HL-60/S4 (cell line): ENCODE results near the gene DNAJC5G.
"Not testable (repeated sequence)": the region's sequence is repeated elsewhere in the genome, so short reads cannot be mapped to it uniquely, and the experiment has no call there.

Source experiments
- in situ Hi-C: fragments of 300-500 bp; cut with MboI; formaldehyde crosslinking; loops from 2 replicates; pipeline ENCODE4 v1.14.3; 2022; ENCODE audit warnings: low sequenced_read_pairs

The DNAJC5G gene

GRCh38 chr2:27251766-27252165, 23.5 kb upstream of the DNAJC5G start:
- in situ Hi-C loops = no loop called here

- in situ Hi-C loops = no loop called here
Measured at GRCh38 chr2:27255187-27255586, 20.0 kb upstream of the DNAJC5G start.

- in situ Hi-C loops = no loop called here
Measured at GRCh38 chr2:27255660-27256059, 19.6 kb upstream of the DNAJC5G start.

GRCh38 chr2:27256855-27257454, 18.3 kb upstream of the DNAJC5G start:
- in situ Hi-C loops = no loop called here

GRCh38 chr2:27258051-27258450, 17.2 kb upstream of the DNAJC5G start:
- in situ Hi-C loops = no loop called here

GRCh38 chr2:27261241-27261925, 13.8 kb upstream of the DNAJC5G start:
- in situ Hi-C loops = no loop called here

GRCh38 chr2:27261926-27262298, 13.3 kb upstream of the DNAJC5G start:
- in situ Hi-C loops = no loop called here

- in situ Hi-C loops = no loop called here
Measured at GRCh38 chr2:27262379-27263286, 12.6 kb upstream of the DNAJC5G start, which contains the start of gene SLC30A3. Gene SLC30A3, minus strand, starts transcription at chr2:27263047. Its CDS starts 141 bp downstream, at chr2:27262906.

- in situ Hi-C loops = no loop called here
Measured at GRCh38 chr2:27263287-27264252, 11.7 kb upstream of the DNAJC5G start.

- in situ Hi-C loops = no loop called here
Measured at GRCh38 chr2:27264253-27264752, 10.9 kb upstream of the DNAJC5G start.

- in situ Hi-C loops = no loop called here
Measured at GRCh38 chr2:27264753-27265535, 10.3 kb upstream of the DNAJC5G start.

- in situ Hi-C loops = no loop called here
Measured at GRCh38 chr2:27265536-27265870, 9.7 kb upstream of the DNAJC5G start.

- in situ Hi-C loops = not testable (repeated sequence)
Measured at GRCh38 chr2:27268296-27268695, 6.9 kb upstream of the DNAJC5G start.

- in situ Hi-C loops = no loop called here
Measured at GRCh38 chr2:27270131-27270530, 5.1 kb upstream of the DNAJC5G start.

GRCh38 chr2:27270670-27271069, 4.6 kb upstream of the DNAJC5G start:
- in situ Hi-C loops = no loop called here

GRCh38 chr2:27271631-27272340, 3.4 kb upstream of the DNAJC5G start:
- in situ Hi-C loops = no loop called here

- in situ Hi-C loops = not testable (repeated sequence)
Measured at GRCh38 chr2:27272537-27273522, 2.4 kb upstream of the DNAJC5G start.

GRCh38 chr2:27278010-27278409, 2.8 kb downstream of the DNAJC5G start:
- in situ Hi-C loops = no loop called here
